HL-60/S4 treated with phorbol 12-myristate 13-acetate at 8.2 ng/mL for 4 days and 3 days (cell line): ENCODE measurements around the gene MMP21.

ENCODE experiments used
- in situ Hi-C: fragments of 300-500 bp; cut with MboI; formaldehyde crosslinking; loops from 2 replicates; pipeline ENCODE4 v1.15.0; 2022; ENCODE audit warnings: low sequenced_read_pairs

Gene MMP21, protein sequence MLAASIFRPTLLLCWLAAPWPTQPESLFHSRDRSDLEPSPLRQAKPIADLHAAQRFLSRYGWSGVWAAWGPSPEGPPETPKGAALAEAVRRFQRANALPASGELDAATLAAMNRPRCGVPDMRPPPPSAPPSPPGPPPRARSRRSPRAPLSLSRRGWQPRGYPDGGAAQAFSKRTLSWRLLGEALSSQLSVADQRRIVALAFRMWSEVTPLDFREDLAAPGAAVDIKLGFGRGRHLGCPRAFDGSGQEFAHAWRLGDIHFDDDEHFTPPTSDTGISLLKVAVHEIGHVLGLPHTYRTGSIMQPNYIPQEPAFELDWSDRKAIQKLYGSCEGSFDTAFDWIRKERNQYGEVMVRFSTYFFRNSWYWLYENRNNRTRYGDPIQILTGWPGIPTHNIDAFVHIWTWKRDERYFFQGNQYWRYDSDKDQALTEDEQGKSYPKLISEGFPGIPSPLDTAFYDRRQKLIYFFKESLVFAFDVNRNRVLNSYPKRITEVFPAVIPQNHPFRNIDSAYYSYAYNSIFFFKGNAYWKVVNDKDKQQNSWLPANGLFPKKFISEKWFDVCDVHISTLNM

DNA sequence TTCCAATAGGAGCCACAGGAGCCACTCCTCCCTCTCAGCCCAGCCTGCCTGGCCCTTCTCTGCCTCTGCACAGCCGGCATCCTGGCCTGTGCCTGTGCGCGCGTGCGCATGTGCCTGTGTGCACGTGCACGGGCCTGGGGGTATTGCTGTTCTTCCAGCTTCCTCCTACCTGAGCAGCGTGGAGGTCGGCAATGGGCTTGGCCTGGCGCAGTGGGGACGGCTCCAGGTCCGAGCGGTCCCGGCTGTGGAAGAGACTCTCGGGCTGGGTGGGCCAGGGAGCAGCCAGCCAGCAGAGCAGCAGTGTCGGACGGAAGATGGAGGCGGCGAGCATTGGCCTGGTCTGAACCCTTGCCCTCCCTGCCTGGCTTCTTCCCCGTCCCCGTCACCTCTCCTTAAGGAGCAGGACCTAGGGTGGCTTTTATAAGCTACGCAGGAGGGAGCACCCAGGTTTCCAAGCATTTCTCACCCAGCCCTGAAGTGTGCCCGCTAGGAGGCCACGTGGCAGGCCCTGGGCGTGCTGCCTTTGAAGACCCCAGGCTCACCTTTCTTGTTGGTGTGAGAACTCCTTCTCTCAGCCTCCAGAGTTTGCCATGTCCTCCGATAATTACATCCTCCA is at the start of gene MMP21:
Gene MMP21 (minus strand): TSS at position 331 of the 616 bp plus-strand sequence. CDS start 0 bp downstream, at position 331.
- in situ Hi-C loops = no loop called here

DNA sequence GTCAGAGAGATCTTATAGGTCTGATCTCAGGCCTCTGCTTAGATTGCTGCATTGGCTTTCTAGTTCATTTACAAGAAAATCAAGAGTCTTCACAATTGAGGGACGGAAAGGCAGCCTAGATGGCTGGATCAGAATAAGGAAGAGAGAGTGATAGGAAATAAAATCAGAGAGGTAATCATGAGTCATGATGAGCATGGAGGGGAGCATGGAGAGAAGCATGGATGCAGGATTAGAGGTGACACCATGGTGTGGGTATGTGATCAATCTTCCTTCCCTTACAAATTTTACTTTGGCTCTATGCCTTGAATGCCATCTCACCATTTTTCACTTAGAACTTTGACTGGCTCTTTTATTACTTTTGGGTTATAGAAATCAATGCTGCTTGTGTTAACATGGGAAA is 49.1 kb upstream of the MMP21 start:
- in situ Hi-C loops = no loop called here

DNA sequence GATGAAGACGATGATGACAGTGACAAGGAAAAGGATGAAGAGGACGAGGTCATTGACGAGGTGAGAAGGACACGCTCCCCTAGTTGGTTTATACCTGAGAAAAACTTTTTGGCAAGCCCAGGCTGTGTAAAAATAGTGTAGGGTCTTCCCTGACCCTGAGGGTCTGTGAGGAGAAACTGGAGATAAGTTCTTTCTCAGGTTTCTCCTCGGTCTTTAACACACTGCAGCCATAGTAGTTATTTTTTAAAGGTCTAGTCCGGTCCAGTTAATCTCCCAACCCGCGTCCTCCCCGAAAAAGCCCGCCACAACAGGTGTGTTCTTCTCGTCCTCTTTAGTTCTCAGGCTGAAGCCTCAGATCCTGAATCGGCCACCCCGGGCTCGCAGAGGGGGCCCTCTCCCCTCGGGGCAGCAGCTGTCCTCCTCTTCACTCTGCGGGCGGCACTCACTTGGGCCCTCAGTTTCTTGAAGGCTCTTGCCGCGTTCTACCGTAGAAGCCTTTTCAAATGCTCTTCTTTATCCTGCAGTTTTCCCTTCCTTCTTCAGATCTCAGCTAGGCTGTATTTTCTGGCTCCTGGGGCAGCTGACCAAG is 48.1 kb upstream of the MMP21 start:
- in situ Hi-C loops = no loop called here

DNA sequence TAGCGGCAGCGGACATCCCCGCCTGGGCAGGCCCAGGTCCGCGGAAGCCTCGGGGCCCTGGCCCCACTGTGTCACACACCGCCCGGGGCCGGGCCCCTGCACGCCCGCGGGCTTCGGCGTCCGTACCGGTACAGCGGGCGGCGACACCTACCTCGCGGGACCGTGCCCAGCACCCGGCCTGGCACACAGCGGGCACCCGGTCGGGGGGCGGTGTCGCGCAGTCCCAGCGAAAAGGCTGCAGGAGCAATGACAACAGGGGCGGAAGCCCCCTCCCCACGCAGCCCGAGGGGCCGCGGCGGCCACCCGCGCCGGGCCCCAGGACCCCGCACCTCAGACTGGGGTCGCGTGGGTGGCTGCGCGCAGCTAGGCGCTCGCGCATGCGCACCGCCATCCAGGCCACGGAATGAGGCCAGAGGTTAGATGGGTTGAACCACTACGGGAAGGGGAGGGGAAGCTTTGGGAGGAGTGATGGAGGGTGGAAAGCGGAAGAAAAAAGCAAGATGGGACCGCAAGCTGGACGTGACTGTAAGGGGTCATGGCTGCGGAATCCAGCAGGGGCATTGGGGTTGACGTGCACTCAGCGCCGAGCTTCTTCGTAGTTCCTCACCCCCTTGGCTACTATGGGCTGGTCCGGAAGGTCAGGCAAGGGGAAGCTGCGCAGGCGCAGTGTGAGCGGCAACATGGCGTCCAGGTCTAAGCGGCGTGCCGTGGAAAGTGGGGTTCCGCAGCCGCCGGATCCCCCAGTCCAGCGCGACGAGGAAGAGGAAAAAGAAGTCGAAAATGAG is 47.4 kb upstream of the MMP21 start, which contains the start of the genes BCCIP and UROS:
Gene BCCIP (plus strand): TSS at position 669 of the 785 bp plus-strand sequence. CDS start 12 bp downstream, at position 681.
Gene UROS (minus strand): TSS at position 381 of the 785 bp plus-strand sequence. CDS start 6,759 bp downstream, outside the sequence.
- in situ Hi-C loops = no loop called here

DNA sequence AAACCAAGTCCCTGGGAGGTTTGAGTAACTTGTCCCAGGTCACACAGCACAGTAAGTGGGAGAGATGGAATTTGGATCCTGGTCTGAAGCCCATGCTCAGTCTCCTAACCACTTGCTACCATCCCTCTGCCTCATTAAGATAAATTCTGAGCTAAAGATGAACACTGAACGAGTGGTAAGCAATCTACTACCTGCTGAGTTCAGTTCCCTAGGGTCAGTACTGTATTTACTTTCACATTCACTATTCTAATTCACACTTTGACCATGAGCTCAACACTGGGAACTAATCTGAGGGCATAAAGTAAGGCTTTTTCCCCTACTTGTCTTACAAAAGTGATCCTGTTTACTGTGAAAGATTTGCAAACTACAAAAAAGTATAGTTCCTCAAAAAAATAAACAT is 45.1 kb upstream of the MMP21 start:
- in situ Hi-C loops = no loop called here

DNA sequence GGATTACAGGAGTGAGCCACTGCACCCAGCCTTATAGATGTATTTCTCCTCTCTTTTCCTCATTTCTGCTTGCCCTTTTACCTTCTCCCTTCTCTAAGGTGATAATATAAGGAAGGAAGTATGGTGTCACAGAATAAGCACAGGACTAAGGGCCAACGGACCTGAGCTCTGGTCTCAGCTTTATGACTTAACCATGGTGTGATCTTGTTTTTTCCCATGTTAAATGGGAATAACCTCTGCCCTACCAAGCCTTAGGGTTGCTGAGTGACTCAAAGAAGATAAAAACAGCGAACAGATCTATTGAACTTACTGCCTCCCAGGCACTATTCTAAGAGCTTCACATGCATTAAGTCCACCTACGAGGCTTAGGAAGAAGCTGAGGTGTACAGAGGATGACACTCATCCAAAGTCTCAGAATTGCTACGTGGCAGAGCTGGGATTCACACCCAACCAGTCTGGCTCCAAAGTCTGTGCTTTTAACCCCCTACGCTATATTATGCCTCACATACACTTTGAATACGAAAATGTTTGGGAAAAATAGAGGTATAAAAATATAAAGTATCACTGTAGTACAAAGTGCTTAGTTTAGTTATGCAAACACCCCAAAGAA is 41.8 kb upstream of the MMP21 start:
- in situ Hi-C loops = no loop called here

DNA sequence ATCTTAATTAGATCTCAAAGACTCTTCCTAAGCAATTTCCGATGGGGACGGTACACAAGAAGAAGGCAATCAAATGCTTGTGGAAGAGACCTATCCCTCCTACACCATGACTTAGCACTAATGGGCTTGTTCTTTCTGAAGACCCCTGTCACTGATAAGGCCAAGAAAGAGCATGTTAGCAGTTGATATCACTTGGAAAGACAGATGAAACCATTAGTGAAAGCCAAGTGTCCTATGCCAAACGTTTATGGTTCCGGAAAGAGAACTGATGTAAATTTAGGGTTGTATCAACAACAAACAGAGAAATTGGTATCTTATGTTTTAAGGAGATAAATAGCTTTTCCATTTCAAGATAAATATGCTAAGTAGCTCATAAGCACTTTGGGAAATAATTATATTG is 40.9 kb upstream of the MMP21 start:
- in situ Hi-C loops = no loop called here

DNA sequence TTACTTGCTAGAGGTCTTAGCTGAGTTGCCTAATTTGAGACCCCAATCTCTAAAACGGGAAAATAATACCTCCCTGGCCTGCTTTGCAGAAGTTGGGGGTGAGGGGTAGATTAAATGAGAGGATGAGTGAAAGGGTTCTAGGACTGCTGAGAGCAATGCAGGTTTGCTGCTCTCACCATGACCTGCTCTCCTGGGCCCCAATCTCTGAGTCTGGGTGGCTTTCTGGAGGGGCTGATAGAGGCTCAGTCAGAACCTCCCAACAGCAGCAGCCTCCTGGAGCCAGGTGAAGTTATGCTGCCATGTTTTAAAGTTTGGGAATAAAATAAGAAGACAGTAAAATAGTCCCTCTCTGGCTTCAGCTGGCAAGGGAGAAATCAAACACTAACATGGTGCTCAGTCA is 40.1 kb upstream of the MMP21 start:
- in situ Hi-C loops = no loop called here

DNA sequence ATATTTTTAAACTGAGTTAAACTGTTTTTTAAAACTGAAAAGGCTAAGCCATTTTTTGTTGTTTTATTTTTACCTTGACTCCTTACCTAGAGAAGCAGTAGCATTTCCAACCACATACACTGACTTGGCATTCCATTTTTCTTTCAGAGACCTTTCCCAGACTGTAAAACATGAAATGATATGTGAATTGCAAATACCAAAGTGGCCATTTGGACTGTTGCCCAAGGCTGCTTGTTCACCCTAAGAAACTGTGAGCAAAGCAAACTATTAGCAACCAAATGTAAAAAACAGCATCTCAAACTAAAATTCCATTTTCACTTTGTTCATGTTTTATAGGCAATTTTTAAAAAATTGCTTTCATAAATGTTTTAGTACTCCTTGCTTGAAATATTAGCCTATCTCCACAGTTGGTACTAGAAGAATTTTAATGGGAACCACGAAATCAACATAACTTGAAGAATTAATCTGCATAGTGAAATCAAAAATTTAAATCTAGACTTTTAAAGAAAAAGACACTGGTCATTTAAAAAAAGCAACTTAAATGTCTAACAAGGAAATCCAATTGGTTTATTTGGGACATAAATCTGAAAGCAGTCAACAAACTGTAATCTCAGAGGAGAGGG is 36.6 kb upstream of the MMP21 start:
- in situ Hi-C loops = no loop called here

DNA sequence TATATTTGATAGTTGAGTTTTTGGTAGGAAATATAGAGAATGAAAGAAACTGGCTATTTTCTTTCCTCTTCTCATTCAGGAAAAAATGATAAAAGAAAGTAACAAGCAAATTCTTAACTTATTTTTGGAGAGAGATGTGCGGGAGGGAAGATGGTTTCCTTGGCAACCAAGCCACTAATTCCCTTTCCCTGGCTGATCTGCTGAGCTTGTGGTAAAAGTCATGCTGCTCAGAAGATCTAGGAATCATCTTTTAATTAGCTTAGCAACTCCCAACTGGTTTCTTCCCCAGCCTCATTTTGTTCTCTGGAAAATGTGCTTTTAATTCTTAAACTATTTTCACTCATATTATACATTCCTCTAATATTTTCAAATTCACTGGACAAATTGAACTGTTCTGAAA is 35.6 kb upstream of the MMP21 start:
- in situ Hi-C loops = no loop called here

DNA sequence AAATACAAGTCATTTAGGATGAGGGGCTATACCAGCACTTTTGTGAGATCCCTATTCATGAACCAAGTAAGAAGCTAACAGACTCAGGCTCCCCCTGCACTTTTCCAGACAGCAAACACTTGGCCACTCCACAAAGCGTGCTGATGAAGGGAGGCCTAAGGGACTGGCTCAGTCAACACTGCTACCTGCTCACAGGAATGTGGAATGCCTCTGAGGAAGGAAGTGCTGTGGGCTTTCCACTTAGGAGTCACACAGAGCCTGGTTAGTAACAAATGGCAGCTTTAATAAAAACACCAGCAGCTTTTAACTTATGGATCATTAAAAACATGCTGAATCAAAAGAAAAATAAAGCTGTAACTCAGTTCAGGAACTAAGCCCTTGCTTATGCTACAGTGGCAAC is 32.4 kb upstream of the MMP21 start:
- in situ Hi-C loops = no loop called here

DNA sequence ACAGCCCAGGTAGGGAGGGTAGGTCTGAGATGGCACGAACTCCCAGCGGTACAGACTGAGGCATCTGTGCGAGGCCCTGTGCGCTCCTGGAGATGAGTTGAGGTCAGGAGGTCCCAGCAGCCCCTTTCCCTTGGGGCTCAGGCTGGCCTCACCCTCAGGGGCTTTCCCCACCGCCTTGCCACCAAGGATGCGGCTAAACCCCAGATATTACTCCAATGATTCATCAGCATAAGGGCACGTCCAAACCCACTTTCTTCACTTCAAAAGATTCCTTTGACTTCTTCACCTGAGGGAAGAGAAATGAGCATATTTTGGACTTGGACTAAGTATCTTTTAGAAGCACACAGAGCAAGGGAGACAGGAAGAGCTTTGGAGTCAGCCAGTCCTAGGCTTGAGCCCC is 27.1 kb upstream of the MMP21 start:
- in situ Hi-C loops = no loop called here

DNA sequence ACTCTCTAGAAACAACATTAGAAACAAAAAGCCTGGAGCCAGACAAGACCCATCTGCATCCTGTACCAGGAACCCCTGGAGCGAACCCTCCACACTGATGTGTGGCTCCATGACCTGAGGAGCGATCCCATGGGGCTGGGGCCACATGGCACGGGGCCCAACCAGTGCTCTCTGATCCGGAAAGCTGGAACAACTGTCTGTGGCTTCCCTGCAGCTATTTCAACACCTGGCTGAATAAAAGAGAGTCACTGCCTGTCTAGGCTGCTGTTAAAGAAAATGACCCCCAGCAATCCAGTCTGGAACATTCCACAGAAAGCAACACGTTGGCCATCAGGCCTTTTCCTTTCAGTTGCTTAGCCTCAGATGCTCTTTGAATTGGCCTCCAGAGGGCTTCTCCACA is 26.5 kb upstream of the MMP21 start:
- in situ Hi-C loops = no loop called here

DNA sequence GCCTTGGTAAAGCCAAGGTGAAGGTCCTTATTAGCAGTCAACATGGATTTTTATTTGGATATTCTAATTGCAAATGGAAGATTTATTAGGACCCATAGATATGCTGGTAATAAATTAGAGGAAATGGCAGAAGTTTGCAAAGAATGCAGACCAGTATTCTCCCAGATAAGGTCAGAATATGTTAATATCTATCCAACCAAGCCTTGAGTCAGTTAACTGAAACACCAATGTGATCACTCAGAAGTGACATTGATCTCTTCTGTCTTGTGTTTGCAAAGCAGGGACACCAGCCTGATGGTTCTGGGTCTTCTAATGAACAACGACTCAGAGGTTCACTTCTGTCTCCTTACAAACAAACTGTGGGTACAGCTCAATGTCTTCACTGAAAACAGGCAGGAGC is 26.0 kb upstream of the MMP21 start:
- in situ Hi-C loops = no loop called here

DNA sequence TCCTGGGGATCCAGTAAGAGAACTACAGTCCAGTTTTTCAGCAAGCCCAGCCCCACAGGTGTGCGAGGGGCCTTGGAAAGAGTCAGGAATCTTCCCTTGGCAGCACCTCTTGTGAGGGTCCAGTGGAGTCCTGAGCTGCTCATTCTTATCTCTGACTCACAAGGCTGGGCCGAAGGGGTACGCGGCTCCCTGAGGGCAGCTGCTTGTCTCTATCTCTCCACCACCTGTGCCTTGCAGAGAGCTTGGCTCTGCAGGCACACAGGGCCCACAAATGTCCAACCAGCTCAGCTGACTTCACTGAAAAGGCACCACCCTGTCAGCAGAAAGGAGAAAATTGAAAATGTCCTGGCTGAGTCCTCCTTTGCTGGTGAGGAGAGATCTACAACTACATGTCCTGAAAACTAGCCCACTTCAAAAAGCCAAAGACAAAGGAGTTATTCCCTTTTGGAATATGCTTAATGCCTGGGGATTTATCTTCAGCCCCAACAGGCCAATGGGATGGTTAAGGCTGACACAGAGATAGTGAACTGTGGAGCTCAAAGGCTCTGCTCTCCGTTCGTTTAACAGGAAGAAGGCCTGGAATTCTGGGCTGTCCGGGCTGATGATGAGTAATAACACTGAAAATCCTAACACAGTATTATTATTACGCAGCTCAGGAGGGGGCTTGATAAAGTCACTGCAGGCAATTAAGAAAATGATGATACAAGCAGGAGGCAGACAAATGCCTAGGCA is 24.0 kb upstream of the MMP21 start:
- in situ Hi-C loops = no loop called here

DNA sequence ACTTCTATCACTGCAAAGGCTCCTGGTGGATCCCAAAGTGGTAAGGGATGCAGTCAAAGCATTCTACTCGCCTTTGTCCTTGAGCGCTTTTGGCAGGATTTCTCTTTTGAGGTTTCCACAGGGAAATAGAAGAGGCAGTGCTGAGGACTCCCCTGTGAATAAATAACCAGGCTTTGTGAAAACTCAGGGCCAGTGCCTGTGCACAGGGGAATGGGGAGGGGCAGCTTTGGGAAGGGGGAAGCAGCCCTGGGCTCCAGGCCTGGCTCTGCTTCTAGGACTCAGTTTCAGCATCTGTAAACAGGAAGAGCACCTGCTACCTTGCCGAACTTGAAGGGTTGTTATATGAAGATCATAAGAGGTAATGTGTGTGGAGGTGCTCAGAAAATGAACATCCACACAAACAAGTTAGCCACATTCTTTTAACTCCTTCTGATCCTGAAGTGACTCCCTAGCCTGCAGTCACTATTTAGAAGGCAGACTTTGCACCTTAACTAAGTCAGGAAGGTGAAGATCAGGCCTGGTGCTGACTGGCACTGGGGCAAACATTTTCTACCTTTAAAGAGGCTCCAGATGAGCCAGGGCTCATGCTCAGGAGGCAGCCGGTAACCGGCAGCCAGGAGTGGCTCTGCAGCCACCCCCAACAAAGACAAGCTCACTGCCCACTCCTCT is 22.5 kb upstream of the MMP21 start:
- in situ Hi-C loops = no loop called here

DNA sequence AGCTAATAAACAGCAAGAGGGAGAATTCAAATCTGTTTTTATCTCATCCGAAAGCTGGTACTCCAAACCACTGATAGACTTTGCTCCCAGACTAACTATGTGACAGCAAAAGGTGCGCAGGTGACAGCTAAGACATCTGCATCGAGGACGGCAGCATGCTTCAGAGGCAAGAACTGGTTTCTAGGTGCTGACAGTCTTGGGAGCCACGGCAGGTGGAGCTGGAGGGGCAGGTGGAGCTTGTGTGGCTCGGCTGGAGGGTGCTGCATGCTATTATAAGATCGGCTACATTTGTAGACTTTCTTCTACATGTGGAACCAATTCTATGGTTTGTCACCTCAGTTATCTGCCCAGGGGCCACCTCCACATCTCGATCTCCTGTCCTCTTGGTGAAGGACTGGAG is 21.8 kb upstream of the MMP21 start:
- in situ Hi-C loops = no loop called here

DNA sequence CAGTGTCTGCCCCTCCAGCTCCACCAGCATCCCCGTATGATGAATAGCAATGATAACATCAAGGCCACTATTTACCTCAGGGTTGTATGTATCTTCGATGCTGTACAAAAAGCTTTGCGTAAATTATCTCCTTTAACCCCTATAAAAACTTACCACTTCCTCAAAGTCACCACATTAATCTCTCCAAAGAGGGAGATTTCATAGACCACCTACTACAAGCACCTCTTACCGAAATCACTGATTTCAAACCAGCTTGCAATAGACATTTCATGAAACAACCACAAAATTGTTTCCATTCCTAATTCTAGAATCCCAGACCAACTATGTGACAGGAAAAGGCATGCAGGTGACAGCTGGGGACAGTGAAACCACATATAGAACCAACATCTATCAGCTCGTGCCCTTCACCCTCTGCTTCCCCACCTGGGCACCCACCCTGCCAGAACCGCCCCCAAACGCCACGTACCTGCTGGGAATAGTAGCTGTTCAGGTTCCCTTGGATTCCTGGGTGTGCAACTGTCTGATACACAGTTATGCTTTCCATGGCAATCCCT is 20.1 kb upstream of the MMP21 start:
- in situ Hi-C loops = no loop called here
